Brain pericyte (primary cell): ENCODE results near the gene TPD52L2.
"Not testable (repeated sequence)": the region's sequence is repeated elsewhere in the genome, so short reads cannot be mapped to it uniquely, and the experiment has no call there.

Source experiments
- DNase-seq: peaks from one replicate; pipeline ENCODE4 v3.0.0-alpha.2; 2012; ENCODE audit warnings: low read depth, low spot score

The TPD52L2 gene

DNA sequence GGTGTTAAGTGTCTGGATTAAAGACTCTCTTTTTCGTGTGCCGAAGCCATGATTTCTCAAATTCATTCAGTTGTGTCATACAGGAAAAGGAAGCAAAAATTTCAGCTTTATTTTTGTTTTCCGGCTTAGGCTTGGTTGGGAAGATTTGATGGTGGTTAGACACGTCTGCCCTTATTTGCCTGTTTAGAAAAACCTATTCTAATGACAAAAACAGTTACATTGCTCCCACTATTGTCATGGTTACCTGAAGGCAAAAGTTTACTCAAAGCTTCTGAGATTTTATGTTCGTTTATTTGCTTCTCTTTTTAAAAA lies 30.8 kb downstream of the TPD52L2 start:
- no peak for DNase-seq

DNA sequence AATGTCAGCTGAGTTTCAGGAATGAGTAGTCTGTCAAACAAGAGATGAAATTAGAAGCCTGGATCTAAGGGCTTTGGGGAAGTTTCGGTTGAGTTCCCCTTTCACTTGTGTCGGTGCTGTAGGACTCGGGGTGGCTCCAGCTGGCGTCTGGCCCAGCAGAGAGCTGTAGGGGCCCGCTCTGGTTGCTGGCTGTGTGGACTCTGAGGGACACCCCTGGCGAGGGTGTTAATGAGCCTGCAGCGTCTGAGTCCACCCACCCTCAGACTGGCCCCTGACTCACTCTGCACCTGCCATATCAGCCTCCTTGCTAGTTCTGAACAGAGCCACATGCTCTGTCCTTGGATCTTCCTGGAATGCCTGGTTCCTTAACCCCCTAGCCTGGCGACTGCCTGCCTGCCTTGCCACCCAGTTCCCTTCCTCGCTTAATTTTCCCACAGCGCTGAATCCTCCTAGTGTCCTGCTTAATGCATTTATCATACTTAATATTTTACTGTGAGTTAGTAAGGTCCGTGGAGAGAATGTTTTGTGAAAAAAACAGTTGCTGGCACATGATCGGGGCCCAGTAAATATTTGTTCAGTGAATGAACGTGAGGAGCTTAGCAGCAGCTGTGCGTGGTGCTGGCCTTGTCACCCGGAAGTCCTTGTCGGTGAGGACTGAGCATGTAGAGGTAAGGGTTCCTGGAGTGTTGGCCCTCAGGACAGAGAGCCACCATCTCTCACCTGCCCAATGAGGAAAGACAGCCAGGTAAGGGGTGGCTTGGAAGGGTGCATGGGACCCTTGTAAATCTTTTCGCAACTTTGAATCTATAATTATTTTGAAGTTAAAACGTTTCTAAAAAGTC lies 31.4 kb downstream of the TPD52L2 start:
- DNase-seq, result no peak

DNA sequence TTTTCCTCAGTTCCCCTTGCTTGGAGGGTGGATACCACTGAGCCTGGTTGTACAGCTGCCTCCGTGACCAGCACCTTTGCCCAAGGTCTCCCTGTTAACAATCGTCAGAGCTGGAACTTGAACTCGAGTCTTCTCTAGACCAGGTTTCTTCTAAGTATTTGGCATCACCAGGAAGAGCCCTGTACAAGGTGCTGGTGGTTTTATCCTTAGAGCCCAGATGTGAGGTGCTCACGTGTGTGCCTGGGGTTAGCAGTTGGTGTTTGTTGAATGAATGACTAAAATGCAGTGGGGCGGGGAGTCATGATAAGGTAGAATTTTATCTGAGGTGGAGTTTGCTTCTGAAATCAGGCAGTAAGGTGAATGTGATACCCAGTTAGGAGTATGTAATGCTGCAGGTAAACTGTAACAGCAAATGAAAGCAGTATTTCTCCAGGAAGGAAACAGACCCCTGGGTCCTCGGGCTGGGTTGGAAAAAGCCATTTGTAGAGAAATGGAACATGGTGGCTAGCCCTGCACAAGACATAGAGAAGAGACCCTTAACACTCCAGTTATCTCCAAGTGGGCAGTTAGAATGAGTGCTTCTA lies 33.0 kb downstream of the TPD52L2 start:
- DNase-seq, result no peak

- no peak for DNase-seq
These were observed 34.0 kb downstream of the TPD52L2 start for GRCh38 chr20:63898882-63899558.

- DNase-seq, result no peak
These were observed 35.3 kb downstream of the TPD52L2 start for GRCh38 chr20:63900413-63900812.

- DNase-seq, result no peak
These were observed 38.9 kb downstream of the TPD52L2 start for GRCh38 chr20:63903796-63904561.

DNA sequence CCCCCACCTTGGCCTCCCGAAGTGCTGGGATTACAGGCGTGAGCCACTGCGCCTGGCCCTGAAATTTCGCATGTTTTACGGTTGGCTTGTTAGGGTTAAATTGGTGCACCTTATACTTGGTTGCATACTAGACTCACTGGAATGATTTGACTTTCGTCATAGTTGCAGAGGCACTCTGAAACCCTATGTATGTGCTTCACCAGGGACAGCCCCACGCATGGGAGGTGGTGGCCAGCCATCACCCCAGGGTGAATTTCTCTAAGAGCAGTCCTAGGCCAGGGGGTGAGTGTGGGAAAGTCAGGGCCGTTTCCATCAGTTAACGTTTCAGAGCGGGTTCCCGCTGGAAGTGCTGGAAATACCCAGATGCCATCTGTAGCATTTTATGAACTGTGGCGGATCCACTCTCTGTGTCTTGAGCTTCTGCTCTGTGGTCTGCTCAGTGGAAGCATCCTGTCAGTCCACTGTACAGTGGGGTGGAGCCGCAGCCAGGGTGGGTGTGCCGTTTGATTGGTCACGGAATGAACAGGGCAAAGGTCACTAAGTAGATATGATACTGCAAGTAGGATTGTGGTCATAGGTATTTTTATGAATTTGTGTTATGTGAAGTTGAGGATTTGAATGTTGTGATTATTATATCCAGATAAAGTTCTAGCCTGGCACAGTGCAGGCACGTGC lies 43.1 kb downstream of the TPD52L2 start:
- DNase-seq, result no peak

GRCh38 chr20:63911176-63911575 lies 46.1 kb downstream of the TPD52L2 start:
- DNase-seq, result no peak

DNA sequence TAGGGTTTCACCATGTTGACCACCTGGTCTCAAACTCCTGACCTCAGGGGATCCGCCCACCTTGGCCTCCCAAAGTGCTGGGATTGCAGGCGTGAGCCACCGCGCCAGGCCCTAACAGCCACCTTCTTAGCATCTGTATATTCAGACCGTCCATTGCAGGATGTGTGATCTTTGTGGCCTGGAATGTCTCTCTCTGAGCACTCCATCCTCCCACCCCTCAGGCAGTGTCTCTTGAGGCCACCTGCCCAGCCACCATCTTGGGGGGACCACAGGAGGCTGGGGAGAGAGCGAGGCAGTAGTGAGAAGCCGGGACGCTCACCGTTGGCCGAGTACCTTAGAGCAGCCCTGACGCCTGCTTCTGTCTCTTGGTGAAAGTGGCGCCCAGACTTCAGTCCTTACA lies 48.7 kb downstream of the TPD52L2 start:
- no peak for DNase-seq

- no peak for DNase-seq
These were observed 50.4 kb downstream of the TPD52L2 start for GRCh38 chr20:63915471-63915870.

- not testable (repeated sequence) for DNase-seq
These were observed 51.4 kb downstream of the TPD52L2 start for GRCh38 chr20:63916371-63916939.

DNA sequence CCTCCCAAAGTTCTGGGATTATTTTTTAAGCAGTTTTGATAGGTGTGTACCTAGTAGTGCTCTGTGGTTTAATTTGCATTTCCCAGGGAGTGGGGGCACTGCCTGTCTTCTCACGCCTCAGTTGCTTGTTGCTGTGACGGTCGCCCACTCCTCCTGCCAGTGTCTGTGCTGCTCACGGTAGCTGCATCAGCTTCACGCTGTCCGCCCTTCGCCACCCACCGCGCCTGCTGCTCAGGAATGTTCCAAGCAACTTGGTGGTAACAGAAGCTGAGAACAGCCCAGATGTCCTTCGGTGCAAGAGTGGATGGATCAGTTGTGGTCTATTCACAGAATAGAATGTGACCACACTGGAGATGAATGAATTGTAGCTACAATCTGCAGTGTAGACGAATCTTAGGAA lies 52.7 kb downstream of the TPD52L2 start:
- no peak for DNase-seq

- no peak for DNase-seq
These were observed 54.1 kb downstream of the TPD52L2 start for GRCh38 chr20:63919130-63919529.

GRCh38 chr20:63920226-63920625 lies 55.2 kb downstream of the TPD52L2 start:
- DNase-seq, result no peak

GRCh38 chr20:63923651-63924050 lies 58.6 kb downstream of the TPD52L2 start:
- no peak for DNase-seq

DNA sequence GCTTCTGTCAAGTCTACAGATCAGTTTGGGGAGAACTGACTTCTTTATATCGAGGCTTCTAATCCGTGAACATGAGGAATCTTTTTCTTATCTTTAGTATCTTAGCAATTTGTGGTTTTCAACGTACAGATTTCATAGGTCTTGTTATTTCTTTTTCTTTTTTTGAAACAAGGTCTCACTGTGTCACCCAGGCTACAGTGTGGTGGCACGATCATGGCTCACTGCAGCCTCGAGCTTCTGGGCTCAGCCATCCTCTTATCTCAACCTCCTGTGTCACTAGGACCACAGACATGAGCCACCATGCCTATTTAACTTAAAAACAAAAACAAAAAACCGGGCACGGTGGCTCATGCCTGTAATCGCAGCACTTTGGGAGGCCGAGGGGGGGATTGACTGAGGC lies 59.2 kb downstream of the TPD52L2 start:
- no peak for DNase-seq

DNA sequence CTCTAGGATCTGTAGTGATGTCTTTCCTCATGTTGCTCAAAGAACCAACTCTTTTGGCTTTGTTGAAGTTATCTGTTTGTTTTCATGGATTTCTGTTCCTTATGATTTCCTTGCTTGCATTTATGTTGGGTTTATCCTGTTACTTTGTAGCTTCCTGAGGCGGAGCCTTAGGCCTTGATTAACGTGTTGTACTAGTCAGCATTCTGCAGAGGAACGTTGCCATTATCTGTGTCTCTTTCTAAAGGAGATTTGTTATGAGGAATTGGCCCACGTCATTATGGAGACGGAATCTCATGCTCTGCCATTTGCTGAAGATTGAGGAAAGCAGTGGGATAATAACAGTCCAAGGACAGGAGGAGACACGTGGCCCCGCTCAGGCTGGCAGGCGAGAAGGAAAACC lies 61.2 kb downstream of the TPD52L2 start:
- no peak for DNase-seq

DNA sequence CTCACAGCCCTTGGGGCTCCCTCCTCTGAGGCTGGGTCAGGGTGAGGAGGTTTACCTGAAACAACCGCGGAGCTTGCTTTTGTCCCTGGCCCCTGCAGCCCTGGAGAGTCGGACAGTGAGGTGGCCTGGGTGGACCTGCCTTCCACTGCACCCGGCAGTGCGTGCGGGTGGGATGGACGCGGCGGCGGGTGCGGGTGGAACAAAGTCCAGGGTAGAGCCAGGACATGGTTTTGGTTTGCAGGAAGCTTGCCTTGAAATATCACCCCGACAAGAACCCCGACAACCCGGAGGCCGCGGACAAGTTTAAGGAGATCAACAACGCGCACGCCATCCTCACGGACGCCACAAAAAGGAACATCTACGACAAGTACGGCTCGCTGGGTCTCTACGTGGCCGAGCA lies 64.0 kb downstream of the TPD52L2 start:
- no peak for DNase-seq

DNA sequence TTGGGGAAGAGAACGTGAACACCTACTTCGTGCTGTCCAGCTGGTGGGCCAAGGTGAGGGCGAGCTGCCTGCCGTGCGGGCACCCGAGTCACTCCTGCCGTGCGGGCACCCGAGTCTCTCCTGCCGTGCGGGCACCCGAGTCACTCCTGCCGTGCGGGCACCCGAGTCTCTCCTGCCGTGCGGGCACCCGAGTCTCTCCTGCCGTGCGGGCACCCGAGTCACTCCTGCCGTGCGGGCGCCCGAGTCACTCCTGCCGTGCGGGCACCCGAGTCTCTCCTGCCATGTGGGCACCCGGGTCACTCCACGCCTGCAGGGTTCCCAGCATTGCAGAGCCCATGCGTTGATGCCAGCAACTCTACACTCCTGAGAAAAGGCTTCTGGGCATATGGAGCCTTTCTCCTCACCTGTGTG lies 64.4 kb downstream of the TPD52L2 start:
- DNase-seq, result not testable (repeated sequence)

GRCh38 chr20:63930971-63931553 lies 66.0 kb downstream of the TPD52L2 start:
- DNase-seq, result no peak

DNA sequence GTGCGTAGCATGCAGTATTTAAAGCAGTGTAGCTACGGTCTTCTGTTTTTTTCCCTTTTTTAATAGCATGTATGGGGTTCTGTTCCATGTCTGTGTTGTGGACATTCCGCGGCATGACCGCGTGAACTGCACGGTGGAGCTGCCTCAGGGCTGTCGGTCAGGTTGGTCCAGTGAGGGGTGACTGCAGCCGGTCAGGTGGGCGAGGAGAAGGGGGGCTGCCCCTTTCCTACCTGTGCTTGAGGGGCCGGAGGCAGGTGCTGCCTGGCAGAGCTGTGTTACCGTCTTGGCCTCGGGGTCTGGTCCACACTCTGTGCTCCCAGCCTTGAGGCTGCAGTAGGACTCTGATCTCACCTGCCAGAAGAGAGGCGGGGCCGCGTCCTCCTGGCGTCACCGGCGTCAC lies 66.7 kb downstream of the TPD52L2 start:
- no peak for DNase-seq
